HepG2 (cell line): ENCODE data around the gene CFAP46. TPM values are rescaled to one million over a fixed set of nuclear protein-coding genes. Genes with fewer than 3 reads are reported as not detected.

ENCODE experiments used
- ATAC-seq: fragments of 200-7000 bp; cut with Tn5 transposase; 3 replicates; pipeline ENCODE4 v1.9.1; 2020; ENCODE audit warnings: mild to moderate bottlenecking, moderate library complexity
- BruUV-seq: library from RNA; stranded (reverse); fragments of 400-500 nt; replicated peaks from 2 replicates; lab custom pipeline; 2021; lab: Mats Ljungman, UMichigan
- CTCF ChIA-PET: fragments of 300-600 bp; formaldehyde crosslinking; extraction: SDS; loops from one replicate; lab custom pipeline; 2021; ENCODE audit warnings: low total read pairs, inconsistent platforms, low intra/inter-chr PET ratio; lab: Yijun Ruan, JAX
- POLR2A ChIA-PET: fragments of 350-600 bp; sonication (Branson Sonifier 250); formaldehyde crosslinking; loops from one replicate; lab custom pipeline; 2020; ENCODE audit warnings: antibody characterized with exemption, inconsistent platforms; lab: Yijun Ruan, JAX
- DNase-seq: peaks from one replicate; pipeline ENCODE4 v3.0.0-alpha.2; 2015; ENCODE audit warnings: low spot score
- FAIRE-seq: peaks from 3 replicates; lab custom pipeline; 2011; peaks lifted over from hg19 to GRCh38; lab: Jason Lieb, UNC
- H2AFZ ChIP-seq: one replicate; pipeline ENCODE4 v1.6.1; 2011; ENCODE audit warnings: low read length, inconsistent platforms
- H3K27ac ChIP-seq: fragments of 300-600 bp; 3 replicates; pipeline ENCODE4 v1.8.0; 2011; ENCODE audit warnings: mixed run types, mild to moderate bottlenecking, mixed read lengths, low read length, inconsistent platforms; ENCODE audit not compliant: insufficient read depth; ENCODE audit errors: extremely low read length
- H3K27me3 ChIP-seq, 2 experiments: fragments of 200-600 bp in 1 of 2; 2 replicates in 1 of 2; 3 replicates in 1 of 2; pipeline versions ENCODE4 v1.6.0 to v1.8.0; 2011; ENCODE audit warnings: low read length in 2 of 2, mild to moderate bottlenecking in 2 of 2, moderate library complexity in 2 of 2, inconsistent platforms in 1 of 2; ENCODE audit not compliant: insufficient read depth in 2 of 2, control insufficient read depth in 1 of 2
- H3K36me3 ChIP-seq, 2 experiments: fragments of 200-600 bp in 1 of 2; replicated peaks in 1 of 2; 2 replicates in 1 of 2; 3 replicates in 1 of 2; pipeline versions ENCODE4 v1.5.1 to v1.8.0; 2011; ENCODE audit warnings: low read length in 2 of 2, inconsistent platforms in 1 of 2; ENCODE audit not compliant: insufficient read depth in 2 of 2, control insufficient read depth in 1 of 2
- H3K4me1 ChIP-seq: 2 replicates; pipeline ENCODE4 v1.5.1; 2012; ENCODE audit warnings: low read length, inconsistent platforms; ENCODE audit not compliant: insufficient read depth
- H3K4me2 ChIP-seq: 2 replicates; pipeline ENCODE4 v1.6.0; 2011; ENCODE audit warnings: low read depth, low read length, inconsistent platforms
- H3K4me3 ChIP-seq, 3 experiments: fragments of 200-600 bp in 1 of 3; sonication (generic), shearing (Covaris generic) in 1 of 3; replicated peaks in 1 of 3; 2 replicates each; pipeline ENCODE4 v1.5.1; 2011 to 2016; ENCODE audit warnings: low read length in 3 of 3, inconsistent platforms in 2 of 3, low read depth in 2 of 3, mild to moderate bottlenecking in 2 of 3, control low read depth in 1 of 3, mixed read lengths in 1 of 3; ENCODE audit not compliant: insufficient read depth in 1 of 3
- H3K79me2 ChIP-seq: one replicate; pipeline ENCODE4 v1.6.1; 2011; ENCODE audit warnings: low read length, inconsistent platforms; ENCODE audit not compliant: insufficient read depth
- H3K9ac ChIP-seq: 2 replicates; pipeline ENCODE4 v1.6.0; 2011; ENCODE audit warnings: mild to moderate bottlenecking, low read depth, low read length, inconsistent platforms; ENCODE audit not compliant: insufficient read depth
- H3K9me3 ChIP-seq: 2 replicates; pipeline ENCODE4 v1.5.1; 2012; ENCODE audit warnings: mild to moderate bottlenecking, low read length
- H4K20me1 ChIP-seq: 2 replicates; pipeline ENCODE4 v1.6.0; 2011; ENCODE audit warnings: inconsistent platforms, mild to moderate bottlenecking, low read length, moderate library complexity; ENCODE audit not compliant: insufficient read depth
- AGO1 ChIP-seq: fragments of 200-400 bp; formaldehyde crosslinking; IDR thresholded peaks from 2 replicates; pipeline ENCODE4 v1.6.1; 2017; ENCODE audit warnings: mild to moderate bottlenecking, low read depth, low read length, moderate library complexity; ENCODE audit not compliant: poor library complexity, severe bottlenecking
- CAMTA2 ChIP-seq: sonication (generic); formaldehyde crosslinking; IDR thresholded peaks from 2 replicates; pipeline ENCODE4 v1.4.0; 2020; ENCODE audit warnings: mild to moderate bottlenecking, missing genetic modification reagents, borderline replicate concordance
- PCBP2 ChIP-seq: fragments of 200-400 bp; formaldehyde crosslinking; optimal IDR thresholded peaks from 2 replicates; pipeline ENCODE3; 2018; ENCODE audit warnings: low read length, low read depth; ENCODE audit not compliant: poor library complexity, severe bottlenecking
- TEAD3 ChIP-seq: optimal IDR thresholded peaks from 2 replicates; pipeline ENCODE3; 2016; ENCODE audit warnings: borderline replicate concordance
- U2AF2 ChIP-seq: fragments of 200-400 bp; formaldehyde crosslinking; IDR thresholded peaks from 2 replicates; pipeline ENCODE4 v1.6.1; 2017; ENCODE audit warnings: low read depth, mild to moderate bottlenecking, low read length
- ZFP41 ChIP-seq: sonication (generic); formaldehyde crosslinking; IDR thresholded peaks from 2 replicates; pipeline ENCODE4 v1.4.0; 2020; ENCODE audit warnings: mild to moderate bottlenecking, missing genetic modification reagents, borderline replicate concordance
- ZNF12 ChIP-seq: sonication (generic); formaldehyde crosslinking; IDR thresholded peaks from 2 replicates; pipeline ENCODE4 v1.5.0; 2020; ENCODE audit warnings: missing genetic modification reagents
- WGBS: methylation state at CpG from one replicate; pipeline ENCODE4 v1.1.6; 2017; ENCODE audit warnings: low lambda C conversion rate; 5-methylcytosine and 5-hydroxymethylcytosine counted together
- in situ Hi-C: cut with HindIII; loops from 2 replicates; pipeline ENCODE4 v1.10.0; 2017; ENCODE audit warnings: low pct_unique_long_range_greater_than_20kb; ENCODE audit not compliant: extremely low pct_ligation_motif_present
- intact Hi-C: fragments of 100-400 bp; cut with micrococcal nuclease; formaldehyde crosslinking; loops from one replicate; pipeline ENCODE4 v1.10.0; 2022; ENCODE audit not compliant: unreplicated experiment
- polyA plus RNA-seq, 8 experiments: library from polyadenylated mRNA; depleted of rRNA in 3 of 8; stranded (reverse) in 7 of 8; unstranded in 1 of 8; fragments of >200 nt; fragmentation: Illumina TruSeq in 4 of 8; extraction: Trizol in 4 of 8; gene quantifications; 2 replicates each; pipeline versions ENCODE4 v1.2.1 to v1.2.3, GENCODE V29; 2011 to 2016; ENCODE audit warnings: low read depth in 4 of 8, missing spikeins in 1 of 8, mixed read lengths in 1 of 8; ENCODE audit not compliant: insufficient read depth in 1 of 8
- total RNA-seq, 5 experiments: library from RNA; depleted of rRNA; stranded (reverse); fragments of >200 nt; fragmentation: Illumina TruSeq; extraction: Trizol; gene quantifications; 2 replicates each; pipeline ENCODE4 v1.2.3, GENCODE V29; 2016; ENCODE audit warnings: low read depth in 1 of 5
- TF ChIP-seq, protein P1 (sequence below): sonication (generic); formaldehyde crosslinking; IDR thresholded peaks from 2 replicates; pipeline ENCODE4 v1.8.1; 2023; ENCODE audit warnings: missing genetic modification reagents, inconsistent platforms, borderline replicate concordance
- TF ChIP-seq, protein P2 (sequence below): sonication (generic); formaldehyde crosslinking; conservative IDR thresholded peaks from 2 replicates; pipeline ENCODE4 v1.4.0; 2020; ENCODE audit warnings: missing genetic modification reagents

Gene CFAP46
- total and polyA plus RNA-seq, 2 of the 13 experiments (the other 11 are each of a cell fraction or from before 2014, with no cell fraction given) = 0.24 to 0.84 TPM

DNA sequence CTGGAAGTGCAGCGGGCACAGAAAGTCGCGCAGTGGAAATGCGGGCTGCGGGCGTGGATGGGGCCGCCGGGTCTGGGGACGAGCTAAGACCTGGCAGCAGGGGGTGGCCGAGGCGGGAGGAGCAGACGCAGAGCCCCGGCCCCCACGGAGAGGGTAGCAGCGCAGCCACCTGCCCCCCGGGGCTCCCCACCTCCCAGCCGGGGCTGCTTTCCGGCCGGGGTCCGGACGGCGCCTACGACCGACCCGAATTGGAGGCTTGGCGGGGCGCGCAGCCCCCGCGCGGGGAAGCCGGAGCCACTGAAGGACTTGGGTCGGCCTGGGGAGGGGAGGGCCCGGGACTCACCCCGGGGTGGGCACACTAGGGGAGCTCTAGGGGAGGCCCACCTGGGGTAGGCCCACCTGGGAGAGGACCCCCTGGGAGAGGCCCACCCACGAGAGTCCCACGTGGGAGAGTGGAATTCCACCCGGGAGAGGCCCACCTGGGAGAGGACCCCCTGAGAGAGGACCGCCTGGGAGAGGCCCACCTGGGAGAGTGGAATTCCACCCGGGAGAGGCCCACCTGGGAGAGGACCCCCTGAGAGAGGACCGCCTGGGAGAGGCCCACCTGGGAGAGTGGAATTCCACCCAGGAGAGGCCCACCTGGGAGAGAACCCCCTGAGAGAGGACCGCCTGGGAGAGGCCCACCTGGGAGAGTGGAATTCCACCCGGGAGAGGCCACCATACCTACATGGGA is 854 bp upstream of the CFAP46 start (continued):
- TF ChIP-seq, protein P1, sequence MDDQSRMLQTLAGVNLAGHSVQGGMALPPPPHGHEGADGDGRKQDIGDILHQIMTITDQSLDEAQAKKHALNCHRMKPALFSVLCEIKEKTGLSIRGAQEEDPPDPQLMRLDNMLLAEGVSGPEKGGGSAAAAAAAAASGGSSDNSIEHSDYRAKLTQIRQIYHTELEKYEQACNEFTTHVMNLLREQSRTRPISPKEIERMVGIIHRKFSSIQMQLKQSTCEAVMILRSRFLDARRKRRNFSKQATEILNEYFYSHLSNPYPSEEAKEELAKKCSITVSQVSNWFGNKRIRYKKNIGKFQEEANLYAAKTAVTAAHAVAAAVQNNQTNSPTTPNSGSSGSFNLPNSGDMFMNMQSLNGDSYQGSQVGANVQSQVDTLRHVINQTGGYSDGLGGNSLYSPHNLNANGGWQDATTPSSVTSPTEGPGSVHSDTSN (CRISPR knock-in tag) = no peak

DNA sequence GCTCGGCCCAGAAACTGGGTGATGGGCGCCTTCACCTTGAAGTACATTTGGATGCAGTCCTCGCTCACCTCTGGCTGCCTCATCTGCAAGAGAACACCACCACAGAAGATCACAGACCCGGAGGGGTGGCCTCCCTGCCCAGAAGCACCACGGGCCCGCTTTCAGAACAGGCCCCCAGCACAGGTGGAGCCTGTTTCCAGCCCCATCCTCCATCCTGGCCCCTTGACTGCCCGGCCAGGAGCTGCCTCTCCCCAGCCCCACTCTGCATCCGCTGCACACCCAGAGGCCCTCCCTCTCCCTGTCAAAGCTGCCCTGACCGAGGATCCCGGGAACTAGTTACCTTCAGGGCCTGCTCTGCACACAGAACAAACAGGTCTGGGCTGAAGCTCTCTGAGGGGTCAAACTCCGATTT is 724 bp downstream of the CFAP46 start:
- H3K4me3 ChIP-seq = peak overlapping the region; percentile 34 to 51 (median 41); a peak in 3 of 6 replicates

More for the DNA sequence above, 724 bp downstream of the CFAP46 start:
- H3K9ac ChIP-seq = no peak overlapping the region
- POLR2A ChIA-PET = no interaction called here
- TF ChIP-seq ZFP41 (CRISPR knock-in tag) (no peak), AGO1 (no peak), CAMTA2 (CRISPR knock-in tag) (no peak), U2AF2 (no peak), TEAD3 (no peak), PCBP2 (no peak), ZNF12 (CRISPR knock-in tag) (peak; percentile 71; the same call in 1 of the 2 replicates)
- TF ChIP-seq, protein P2, sequence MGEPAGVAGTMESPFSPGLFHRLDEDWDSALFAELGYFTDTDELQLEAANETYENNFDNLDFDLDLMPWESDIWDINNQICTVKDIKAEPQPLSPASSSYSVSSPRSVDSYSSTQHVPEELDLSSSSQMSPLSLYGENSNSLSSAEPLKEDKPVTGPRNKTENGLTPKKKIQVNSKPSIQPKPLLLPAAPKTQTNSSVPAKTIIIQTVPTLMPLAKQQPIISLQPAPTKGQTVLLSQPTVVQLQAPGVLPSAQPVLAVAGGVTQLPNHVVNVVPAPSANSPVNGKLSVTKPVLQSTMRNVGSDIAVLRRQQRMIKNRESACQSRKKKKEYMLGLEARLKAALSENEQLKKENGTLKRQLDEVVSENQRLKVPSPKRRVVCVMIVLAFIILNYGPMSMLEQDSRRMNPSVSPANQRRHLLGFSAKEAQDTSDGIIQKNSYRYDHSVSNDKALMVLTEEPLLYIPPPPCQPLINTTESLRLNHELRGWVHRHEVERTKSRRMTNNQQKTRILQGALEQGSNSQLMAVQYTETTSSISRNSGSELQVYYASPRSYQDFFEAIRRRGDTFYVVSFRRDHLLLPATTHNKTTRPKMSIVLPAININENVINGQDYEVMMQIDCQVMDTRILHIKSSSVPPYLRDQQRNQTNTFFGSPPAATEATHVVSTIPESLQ (CRISPR knock-in tag) = no peak
- TF ChIP-seq, all 625 proteins: peak for 1
- 0 out of 2 replicates have a peak, but pooled peaks cover 9% of the 10 kb centered on the region for H3K4me1 ChIP-seq
- no TSS peak for BruUV-seq
- FAIRE-seq (no peak), ATAC-seq (peak; percentile 60), DNase-seq (no peak)
- no peaks in the 10 kb centered on the region for H3K79me2 ChIP-seq
- CTCF ChIA-PET = interaction anchor here (3.2 kb wide), 1 partner anchor 183 kb away, joined by 24 read pairs; no protein-coding TSS in a partner anchor
- no peak overlapping the region for H3K27ac ChIP-seq
- H3K4me2 ChIP-seq = peak overlapping the region; percentile 73
- intact Hi-C loops (no loop called here), in situ Hi-C loops (loop anchor here (10.0 kb wide), 1 partner anchor 183 kb away; no protein-coding TSS in a partner anchor)
- no peaks in the 10 kb centered on the region for H3K36me3 ChIP-seq
- H2AFZ ChIP-seq = no peak overlapping the region
- no peaks in the 10 kb centered on the region for H3K9me3 ChIP-seq
- no peaks in the 10 kb centered on the region for H4K20me1 ChIP-seq
- H3K27me3 ChIP-seq = peaks cover 6 to 41% of the 10 kb centered on the region in 2 experiments; a peak in 3 of 5 replicates
- 48% methylated on average over 4 of the region's 11 CpGs for WGBS
